PC-9 (cell line): ENCODE data around the gene CCDC180. TPM values are rescaled to one million over a fixed set of nuclear protein-coding genes. Genes with fewer than 3 reads are reported as not detected.

Source experiments
- BruUV-seq: library from RNA; stranded (reverse); fragments of 400-500 nt; replicated peaks from 2 replicates; lab custom pipeline; 2021; lab: Mats Ljungman, UMichigan
- CTCF ChIA-PET: fragments of 300-600 bp; sonication (Branson Sonifier 250); formaldehyde crosslinking; loops from one replicate; lab custom pipeline; 2022; ENCODE audit warnings: antibody characterized with exemption; lab: Charles Lee
- POLR2A ChIA-PET: fragments of 300-600 bp; sonication (Branson Sonifier 250); formaldehyde crosslinking; loops from one replicate; lab custom pipeline; 2022; ENCODE audit warnings: antibody characterized with exemption; ENCODE audit not compliant: unreplicated experiment; lab: Charles Lee
- DNase-seq, 2 experiments: peaks; one replicate each; pipeline versions ENCODE4 v3.0.0 to v3.0.0-alpha.2; 2015 to 2022; ENCODE audit warnings: mixed read lengths in 1 of 2
- H2AFZ ChIP-seq: fragments of 200-600 bp; sonication (generic); 2 replicates; pipeline ENCODE4 v1.8.1; 2017; ENCODE audit warnings: antibody characterized with exemption
- H3F3A ChIP-seq: fragments of 200-600 bp; sonication (generic); 2 replicates; pipeline ENCODE4 v1.8.1; 2017; ENCODE audit warnings: antibody characterized with exemption, mild to moderate bottlenecking, low read depth; ENCODE audit not compliant: insufficient read depth
- H3K27ac ChIP-seq: fragments of 200-600 bp; sonication (generic); 2 replicates; pipeline ENCODE4 v1.6.1; 2016; ENCODE audit warnings: mixed run types
- H3K27me3 ChIP-seq: fragments of 200-600 bp; sonication (generic); 2 replicates; pipeline ENCODE4 v1.6.1; 2016; ENCODE audit warnings: low read depth, mixed run types; ENCODE audit not compliant: insufficient read depth
- H3K36me3 ChIP-seq: fragments of 200-600 bp; sonication (generic); 2 replicates; pipeline ENCODE4 v1.6.1; 2016; ENCODE audit warnings: low read depth, mixed run types
- H3K4me1 ChIP-seq: fragments of 200-600 bp; sonication (generic); replicated peaks from 2 replicates; pipeline ENCODE4 v1.6.1; 2016; ENCODE audit warnings: mixed run types; ENCODE audit not compliant: insufficient read depth
- H3K4me2 ChIP-seq: fragments of 200-600 bp; sonication (generic); 2 replicates; pipeline ENCODE4 v1.6.1; 2017; ENCODE audit warnings: mixed run types
- H3K4me3 ChIP-seq: fragments of 200-600 bp; sonication (generic); 2 replicates; pipeline ENCODE4 v1.6.1; 2016; ENCODE audit warnings: mixed run types
- H3K79me2 ChIP-seq: fragments of 200-600 bp; sonication (generic); 2 replicates; pipeline ENCODE4 v1.6.1; 2017; ENCODE audit warnings: low read depth, mixed run types
- H3K9me2 ChIP-seq: fragments of 200-600 bp; sonication (generic); 2 replicates; pipeline ENCODE4 v1.8.1; 2017; ENCODE audit warnings: mild to moderate bottlenecking; ENCODE audit not compliant: insufficient read depth
- H3K9me3 ChIP-seq: fragments of 200-600 bp; sonication (generic); 2 replicates; pipeline ENCODE4 v1.8.1; 2016; ENCODE audit warnings: low read depth; ENCODE audit not compliant: insufficient read depth
- H4K20me1 ChIP-seq: fragments of 200-600 bp; sonication (generic); 2 replicates; pipeline ENCODE4 v1.8.1; 2017; ENCODE audit not compliant: insufficient read depth
- CTCF ChIP-seq: fragments of 200-600 bp; sonication (generic); conservative IDR thresholded peaks from 2 replicates; pipeline ENCODE4 v1.6.1; 2017; ENCODE audit warnings: mixed run types, antibody characterized with exemption, mild to moderate bottlenecking, moderate library complexity
- EZH2 ChIP-seq: fragments of 200-600 bp; sonication (generic); IDR thresholded peaks from 2 replicates; pipeline ENCODE4 v1.8.0; 2017; ENCODE audit warnings: antibody characterized with exemption, low read depth
- intact Hi-C: fragments of 100-400 bp; cut with micrococcal nuclease; formaldehyde crosslinking; loops from one replicate; pipeline ENCODE4 v1.10.0; 2022; ENCODE audit not compliant: unreplicated experiment
- total RNA-seq: library from RNA; stranded (reverse); gene quantifications from 2 replicates; pipeline ENCODE4 v1.2.3, GENCODE V29; 2021

Gene CCDC180
- total RNA-seq, 1 experiment from 2014 or later: 2.3 TPM

- TF ChIP-seq EZH2 (no peak), CTCF (no peak)
- H3F3A ChIP-seq: no peaks in the 10 kb centered on the region
- no peaks in the 10 kb centered on the region for H3K27me3 ChIP-seq
- intact Hi-C loops: no loop called here
- BruUV-seq: no TSS peak
- ChIA-PET CTCF (interaction anchor here (0.7 kb wide), 1 partner anchor 65 kb away, joined by 3 read pairs; no protein-coding TSS in a partner anchor), POLR2A (no interaction called here)
- H3K4me3 ChIP-seq: no peak overlapping the region
- H3K9me3 ChIP-seq: no peaks in the 10 kb centered on the region; the same call in 1 of the 2 replicates
- no peak overlapping the region for H2AFZ ChIP-seq
- H3K79me2 ChIP-seq: no peaks in the 10 kb centered on the region
- H3K4me1 ChIP-seq: no peaks in the 10 kb centered on the region
- H4K20me1 ChIP-seq: no peaks in the 10 kb centered on the region
- no peak for DNase-seq
- no peaks in the 10 kb centered on the region for H3K9me2 ChIP-seq
- no peak overlapping the region for H3K27ac ChIP-seq
- no peak overlapping the region for H3K4me2 ChIP-seq
- no peaks in the 10 kb centered on the region for H3K36me3 ChIP-seq
These were observed 5.5 kb upstream of the CCDC180 start for GRCh38 chr9:97301974-97302373.

- Histone ChIP-seq H3K9me3 (no peaks in the 10 kb centered on the region), H3K9me2 (no peaks in the 10 kb centered on the region), H4K20me1 (no peaks in the 10 kb centered on the region), H3K27ac (no peak overlapping the region), H3F3A (no peaks in the 10 kb centered on the region), H3K4me1 (no peaks in the 10 kb centered on the region), H3K4me3 (no peak overlapping the region), H3K36me3 (no peaks in the 10 kb centered on the region), H3K79me2 (no peaks in the 10 kb centered on the region), H2AFZ (no peak overlapping the region), H3K4me2 (no peak overlapping the region), H3K27me3 (no peaks in the 10 kb centered on the region)
- no TSS peak for BruUV-seq
- intact Hi-C loops: no loop called here
- CTCF ChIA-PET: no interaction called here
- TF ChIP-seq EZH2 (no peak), CTCF (no peak)
- POLR2A ChIA-PET: interaction anchor here (0.5 kb wide), 1 partner anchor 272 kb away, joined by 3 read pairs; no protein-coding TSS in a partner anchor
- DNase-seq: no peak
These were observed 2.9 kb upstream of the CCDC180 start for GRCh38 chr9:97304586-97304985.

GRCh38 chr9:97305501-97306298 is 1.8 kb upstream of the CCDC180 start:
- H3K9me3 ChIP-seq: no peaks in the 10 kb centered on the region
- intact Hi-C loops: no loop called here
- H3K4me3 ChIP-seq: no peak overlapping the region
- no peaks in the 10 kb centered on the region for H4K20me1 ChIP-seq
- no peak overlapping the region for H3K4me2 ChIP-seq
- no peak for TF ChIP-seq EZH2
- TF ChIP-seq CTCF: no peak
- H3F3A ChIP-seq: no peaks in the 10 kb centered on the region
- no peaks in the 10 kb centered on the region for H3K4me1 ChIP-seq
- H3K9me2 ChIP-seq: no peaks in the 10 kb centered on the region
- no peaks in the 10 kb centered on the region for H3K36me3 ChIP-seq
- ChIA-PET CTCF (interaction anchor here (0.6 kb wide), 1 partner anchor 309 kb away, joined by 3 read pairs; no protein-coding TSS in a partner anchor), POLR2A (no interaction called here)
- no peak overlapping the region for H3K27ac ChIP-seq
- no peak overlapping the region for H2AFZ ChIP-seq
- no peaks in the 10 kb centered on the region for H3K27me3 ChIP-seq
- no peak for DNase-seq
- H3K79me2 ChIP-seq: no peaks in the 10 kb centered on the region
- BruUV-seq: no TSS peak
